ENCODE data around the gene SPECC1L. TPM values are rescaled to one million over a fixed set of nuclear protein-coding genes. Genes with fewer than 3 reads are reported as not detected.

SPECC1L gene
- total and polyA plus RNA-seq, 2 of the 8 experiments (the other 6 are each of a cell fraction or from before 2014, with no cell fraction given) = 15.7 to 61.6 TPM

GRCh38 chr22:24457894-24458420, 187.3 kb downstream of the SPECC1L start:
- no peak overlapping the region for H2BK20ac ChIP-seq (ENCODE audit: low read length)
- H3K23ac ChIP-seq (ENCODE audit: insufficient read length) = no peak overlapping the region
- H3K4ac ChIP-seq (replicated peaks; ENCODE audit: insufficient read length, low read depth, low read length) = no peak overlapping the region
- 100% methylated on average over 2 of the region's 3 CpGs; no CpG with 5 or more reads in 1 of the 2 experiments for WGBS, 2 experiments (ENCODE audit: extremely low coverage in 1 of 2, insufficient coverage in 1 of 2, insufficient read length in 1 of 2, insufficient replicate concordance in 2 of 2, low coverage in 1 of 2, low lambda C conversion rate in 2 of 2, missing lambda C conversion rate in 1 of 2)
- H3K9me3 ChIP-seq (ENCODE audit: insufficient read depth in 2 of 2, low read depth in 1 of 2, low read length in 1 of 2) = no peaks in the 10 kb centered on the region
- H3K4me1 ChIP-seq (replicated peaks in 1 of 4; ENCODE audit: control insufficient read depth in 3 of 4, insufficient read depth in 4 of 4, low read length in 3 of 4) = peaks cover 0 to 4% (median 3%) of the 10 kb centered on the region in 4 experiments; a peak in 5 of 7 replicates
- no peak overlapping the region for H2BK5ac ChIP-seq (ENCODE audit: low read depth, low read length)
- H4K8ac ChIP-seq (ENCODE audit: extremely low read depth, insufficient read depth, low read length) = no peak overlapping the region
- no peak overlapping the region for H3K18ac ChIP-seq (ENCODE audit: extremely low read depth, low read length)
- no peaks in the 10 kb centered on the region for H3K36me3 ChIP-seq (ENCODE audit: control insufficient read depth in 2 of 4, insufficient read depth in 4 of 4, low read length in 3 of 4)
- H3K79me1 ChIP-seq (ENCODE audit: low read depth, low read length) = no peaks in the 10 kb centered on the region
- POLR2A ChIA-PET (ENCODE audit: partially characterized antibody) = no interaction called here
- CTCF ChIA-PET (ENCODE audit: partially characterized antibody) = interaction anchor here (0.8 kb wide), 2 partner anchors 10 to 68 kb away, joined by 3 read pairs; no protein-coding TSS in a partner anchor
- no peak for FAIRE-seq
- no peaks in the 10 kb centered on the region for H3K23me2 ChIP-seq (ENCODE audit: low read depth, low read length)
- no peak overlapping the region for H2BK12ac ChIP-seq (ENCODE audit: low read depth, low read length)
- DNase-seq (ENCODE audit: low read depth in 1 of 2, low spot score in 2 of 2) = no peak
- H2BK120ac ChIP-seq (replicated peaks; ENCODE audit: low read depth, low read length) = no peak overlapping the region
- no peak overlapping the region for H4K91ac ChIP-seq (replicated peaks; ENCODE audit: insufficient read length, low read length)
- H4K5ac ChIP-seq (ENCODE audit: insufficient read length, low read depth, low read length) = no peak overlapping the region
- H3K9ac ChIP-seq (replicated peaks in 1 of 4; ENCODE audit: extremely low read depth in 1 of 4, low read depth in 3 of 4, low read length in 3 of 4) = no peak overlapping the region
- H2AK5ac ChIP-seq (ENCODE audit: low read depth, low read length) = no peak overlapping the region
- H3K14ac ChIP-seq (ENCODE audit: insufficient read length) = no peak overlapping the region
- H2BK15ac ChIP-seq (ENCODE audit: low read length) = no peak overlapping the region
- H3K4me2 ChIP-seq (ENCODE audit: insufficient read depth in 1 of 2, low read depth in 2 of 2, low read length in 2 of 2) = no peak overlapping the region
- no peak overlapping the region for H2AFZ ChIP-seq (ENCODE audit: low read length)
- H3K79me2 ChIP-seq (ENCODE audit: control insufficient read depth in 1 of 2, insufficient read depth in 2 of 2, low read length in 2 of 2) = no peaks in the 10 kb centered on the region
- H3K4me3 ChIP-seq (ENCODE audit: extremely low read depth in 1 of 4, insufficient read depth in 2 of 4, low read depth in 3 of 4, low read length in 4 of 4) = no peak overlapping the region
- H3K27me3 ChIP-seq (replicated peaks in 1 of 4; ENCODE audit: control insufficient read depth in 3 of 4, extremely low read depth in 1 of 4, insufficient read depth in 3 of 4, low read length in 3 of 4) = no peaks in the 10 kb centered on the region
- H4K20me1 ChIP-seq (replicated peaks in 1 of 2; ENCODE audit: control insufficient read depth in 1 of 2, insufficient read depth in 2 of 2, low read length in 2 of 2) = no peaks in the 10 kb centered on the region
- no peak overlapping the region for H3K56ac ChIP-seq (replicated peaks; ENCODE audit: insufficient read length, low read depth, low read length)
- no peak for TF ChIP-seq TAF7 (optimal IDR thresholded peaks at IDR 0.05; ENCODE audit: borderline replicate concordance, low read depth, low read length)
- TF ChIP-seq SIX5 (IDR thresholded peaks at IDR 0.05; ENCODE audit: low read depth, low read length) = no peak
- TF ChIP-seq CBX5 (IDR thresholded peaks at IDR 0.05; ENCODE audit: low read depth, low read length) = no peak
- TF ChIP-seq EZH2 (IDR thresholded peaks at IDR 0.05; ENCODE audit: low read depth, low read length, severe bottlenecking) = no peak
- no peak for TF ChIP-seq MAX (IDR thresholded peaks at IDR 0.05)
- TF ChIP-seq KDM1A (IDR thresholded peaks at IDR 0.05; ENCODE audit: borderline replicate concordance, low read length) = no peak
- no peak overlapping the region for H3K27ac ChIP-seq (ENCODE audit: low read depth, low read length)
